AG04449 (cell line): ENCODE data around the gene FAM3C.

Experiments used
- CTCF ChIA-PET: fragments of 350-600 bp; formaldehyde crosslinking; extraction: SDS; loops from one replicate; lab custom pipeline; 2021; ENCODE audit warnings: antibody characterized with exemption; lab: Yijun Ruan, JAX
- POLR2A ChIA-PET: fragments of 400-600, 350-600 bp; formaldehyde crosslinking; extraction: SDS; loops from one replicate; lab custom pipeline; 2020; ENCODE audit warnings: antibody characterized with exemption, inconsistent platforms; lab: Yijun Ruan, JAX
- DNase-seq: peaks from one replicate; pipeline ENCODE4 v3.0.0-alpha.2; 2010; ENCODE audit warnings: low read depth, low spot score
- H3K4me3 ChIP-seq: 2 replicates; pipeline ENCODE4 v1.5.1; 2011; ENCODE audit warnings: low read depth, mild to moderate bottlenecking, control low read depth, low read length
- TF ChIP-seq, protein P1 (sequence below): IDR thresholded peaks from one replicate; pipeline ENCODE4 v1.5.1; 2011; ENCODE audit warnings: mild to moderate bottlenecking, moderate library complexity, low read length, control low read depth, inconsistent platforms; ENCODE audit not compliant: insufficient read depth; ENCODE audit errors: missing control alignments

The FAM3C gene

DNA sequence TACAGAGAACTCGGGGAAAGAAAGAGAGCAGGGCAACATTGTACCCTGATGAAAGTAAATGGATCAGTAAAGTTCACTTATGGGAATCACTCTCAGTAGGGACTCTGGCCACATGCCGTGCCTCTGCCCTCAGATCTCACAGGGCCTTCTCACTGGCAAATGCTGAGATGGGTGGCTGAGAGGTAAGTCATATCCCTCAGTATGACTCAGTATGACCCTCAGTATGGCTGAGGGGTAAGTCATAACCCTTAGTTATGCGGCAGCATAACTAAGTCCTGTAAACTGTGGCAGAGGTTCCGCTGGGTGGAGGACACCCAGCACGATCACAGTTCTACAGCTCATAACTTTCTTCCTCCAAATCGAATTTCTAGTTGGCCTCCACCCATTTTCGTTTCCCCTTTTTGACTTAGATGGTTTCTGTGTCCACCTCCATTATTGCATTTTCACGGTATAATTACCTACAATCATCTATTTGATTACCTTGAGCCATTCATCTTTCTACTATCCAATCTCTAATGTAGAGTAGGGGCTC, 93.8 kb downstream of the FAM3C start:
- TF ChIP-seq, protein P1, sequence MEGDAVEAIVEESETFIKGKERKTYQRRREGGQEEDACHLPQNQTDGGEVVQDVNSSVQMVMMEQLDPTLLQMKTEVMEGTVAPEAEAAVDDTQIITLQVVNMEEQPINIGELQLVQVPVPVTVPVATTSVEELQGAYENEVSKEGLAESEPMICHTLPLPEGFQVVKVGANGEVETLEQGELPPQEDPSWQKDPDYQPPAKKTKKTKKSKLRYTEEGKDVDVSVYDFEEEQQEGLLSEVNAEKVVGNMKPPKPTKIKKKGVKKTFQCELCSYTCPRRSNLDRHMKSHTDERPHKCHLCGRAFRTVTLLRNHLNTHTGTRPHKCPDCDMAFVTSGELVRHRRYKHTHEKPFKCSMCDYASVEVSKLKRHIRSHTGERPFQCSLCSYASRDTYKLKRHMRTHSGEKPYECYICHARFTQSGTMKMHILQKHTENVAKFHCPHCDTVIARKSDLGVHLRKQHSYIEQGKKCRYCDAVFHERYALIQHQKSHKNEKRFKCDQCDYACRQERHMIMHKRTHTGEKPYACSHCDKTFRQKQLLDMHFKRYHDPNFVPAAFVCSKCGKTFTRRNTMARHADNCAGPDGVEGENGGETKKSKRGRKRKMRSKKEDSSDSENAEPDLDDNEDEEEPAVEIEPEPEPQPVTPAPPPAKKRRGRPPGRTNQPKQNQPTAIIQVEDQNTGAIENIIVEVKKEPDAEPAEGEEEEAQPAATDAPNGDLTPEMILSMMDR, result no peak
- no peak overlapping the region for H3K4me3 ChIP-seq
- no peak for DNase-seq
- CTCF ChIA-PET, result no interaction called here
- POLR2A ChIA-PET, result no interaction called here

DNA sequence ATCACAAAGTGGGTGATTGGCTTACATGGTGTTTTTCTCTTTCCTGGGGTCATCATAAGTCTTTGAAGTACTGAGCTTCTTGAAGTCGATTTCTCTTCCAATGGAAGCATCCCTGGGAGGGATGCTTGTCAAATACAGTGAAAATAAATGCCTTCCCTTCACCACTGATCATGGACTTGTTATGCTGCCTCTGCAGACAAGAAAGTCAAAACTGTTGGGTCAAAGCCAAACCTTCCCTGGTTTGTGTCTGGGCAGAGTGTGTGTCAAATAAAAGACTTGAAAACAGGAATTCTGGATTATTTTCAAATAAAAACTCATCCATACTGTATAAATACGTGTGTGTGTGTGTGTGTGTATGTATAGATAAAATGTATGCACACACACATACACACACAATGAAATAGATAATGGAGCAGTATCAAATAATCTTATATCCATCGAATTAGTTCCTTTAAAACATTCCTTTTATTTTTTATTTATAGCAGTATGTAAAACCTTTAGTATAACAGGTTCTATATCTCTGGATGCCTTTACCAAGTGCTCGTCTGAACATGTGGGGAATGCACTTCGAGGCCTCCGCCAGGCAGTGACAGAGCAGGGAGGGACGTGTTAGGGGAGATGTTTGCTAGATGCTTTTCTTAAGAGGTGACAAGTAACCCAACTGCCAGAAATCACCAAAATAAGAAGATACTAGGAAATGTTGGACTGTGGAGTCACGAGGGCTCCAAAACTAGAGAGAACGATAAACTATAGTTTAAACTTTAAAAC, 94.5 kb downstream of the FAM3C start:
- no peak overlapping the region for H3K4me3 ChIP-seq
- POLR2A ChIA-PET, result no interaction called here
- TF ChIP-seq, protein P1, result no peak
- no peak for DNase-seq
- CTCF ChIA-PET, result interaction anchor here (1.5 kb wide), 1 partner anchor 173 kb away, joined by 5 read pairs; no protein-coding TSS in a partner anchor

DNA sequence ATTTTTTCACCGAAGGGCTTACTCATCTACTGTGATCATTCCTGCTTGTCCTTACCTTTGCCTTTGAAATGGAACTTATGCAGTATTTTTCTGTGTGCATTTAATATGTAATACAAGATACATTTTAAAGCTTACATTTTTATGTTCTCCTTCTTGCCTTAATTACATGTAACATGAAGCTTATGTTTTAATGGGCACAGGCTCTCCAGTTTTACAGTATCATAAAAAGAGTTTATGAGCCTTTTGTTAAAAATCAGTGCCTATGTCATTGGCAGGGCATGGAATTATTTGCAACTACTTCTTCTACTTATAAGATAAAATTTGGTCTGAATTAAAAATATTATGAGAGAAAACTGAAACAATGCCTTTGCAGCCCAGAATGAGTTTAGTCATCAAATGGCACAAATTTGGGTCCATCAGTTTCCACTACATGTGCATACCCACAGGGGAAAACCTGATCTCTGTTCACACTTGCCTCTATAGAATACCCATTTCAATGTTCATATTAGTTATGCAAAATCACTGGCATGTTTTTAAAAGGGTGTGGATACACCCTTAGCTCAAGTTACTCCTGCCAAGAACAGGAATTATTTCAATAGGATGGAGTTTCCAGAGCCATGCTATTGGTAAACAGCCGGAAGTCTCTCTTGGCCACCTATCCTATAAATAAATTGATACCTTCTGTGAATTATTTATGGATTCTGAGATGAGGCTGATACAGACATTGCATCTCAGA, 95.3 kb downstream of the FAM3C start:
- TF ChIP-seq, protein P1, result no peak
- H3K4me3 ChIP-seq, result no peak overlapping the region
- CTCF ChIA-PET, result interaction anchor here (0.7 to 1.5 kb wide), 2 partner anchors 10 to 173 kb away, joined by 3 to 5 read pairs; no protein-coding TSS in a partner anchor
- POLR2A ChIA-PET, result no interaction called here
- DNase-seq, result no peak
